ENCODE data around the gene KLC1. TPM values are rescaled to one million over a fixed set of nuclear protein-coding genes. Genes with fewer than 3 reads are reported as not detected.

The KLC1 gene
- total RNA-seq, 4 donors from 2014 or later, result 214 to 500 (median 268) TPM

DNA sequence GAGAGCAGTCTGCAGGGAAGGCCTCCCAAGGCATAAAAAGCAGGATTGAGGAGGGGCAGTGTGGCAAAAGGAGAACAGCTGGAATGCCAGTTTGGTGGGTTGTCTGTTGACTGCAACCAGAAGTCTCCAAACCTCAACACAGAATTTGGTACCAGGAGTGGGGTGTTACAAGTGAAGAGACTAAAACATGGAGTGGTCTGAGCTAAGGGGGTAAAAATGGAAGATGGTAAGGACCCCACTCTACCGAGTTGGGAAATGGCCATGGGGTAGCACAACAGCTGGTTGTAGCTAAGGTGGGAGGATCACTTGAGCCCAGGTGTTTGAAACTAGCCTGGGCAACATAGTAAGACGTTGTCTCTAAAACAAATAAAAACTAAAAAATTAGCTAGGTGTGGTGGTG, 17.8 kb upstream of the KLC1 start:
- H3K4me3 ChIP-seq (ENCODE audit: low read depth, poor library complexity, severe bottlenecking), result no peak overlapping the region
- DNase-seq (ENCODE audit: low spot score in 2 of 2), result no peak
- intact Hi-C loops (cut with DNase I; ENCODE audit: low total_unique reads), result no loop called here
- TF ChIP-seq POLR2A (IDR thresholded peaks at IDR 0.05), result no peak
- TF ChIP-seq, protein P1, sequence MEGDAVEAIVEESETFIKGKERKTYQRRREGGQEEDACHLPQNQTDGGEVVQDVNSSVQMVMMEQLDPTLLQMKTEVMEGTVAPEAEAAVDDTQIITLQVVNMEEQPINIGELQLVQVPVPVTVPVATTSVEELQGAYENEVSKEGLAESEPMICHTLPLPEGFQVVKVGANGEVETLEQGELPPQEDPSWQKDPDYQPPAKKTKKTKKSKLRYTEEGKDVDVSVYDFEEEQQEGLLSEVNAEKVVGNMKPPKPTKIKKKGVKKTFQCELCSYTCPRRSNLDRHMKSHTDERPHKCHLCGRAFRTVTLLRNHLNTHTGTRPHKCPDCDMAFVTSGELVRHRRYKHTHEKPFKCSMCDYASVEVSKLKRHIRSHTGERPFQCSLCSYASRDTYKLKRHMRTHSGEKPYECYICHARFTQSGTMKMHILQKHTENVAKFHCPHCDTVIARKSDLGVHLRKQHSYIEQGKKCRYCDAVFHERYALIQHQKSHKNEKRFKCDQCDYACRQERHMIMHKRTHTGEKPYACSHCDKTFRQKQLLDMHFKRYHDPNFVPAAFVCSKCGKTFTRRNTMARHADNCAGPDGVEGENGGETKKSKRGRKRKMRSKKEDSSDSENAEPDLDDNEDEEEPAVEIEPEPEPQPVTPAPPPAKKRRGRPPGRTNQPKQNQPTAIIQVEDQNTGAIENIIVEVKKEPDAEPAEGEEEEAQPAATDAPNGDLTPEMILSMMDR (IDR thresholded peaks at IDR 0.05), result no peak
- WGBS, 2 donors, result 98% methylated on average over 2 of the region's 2 CpGs

DNA sequence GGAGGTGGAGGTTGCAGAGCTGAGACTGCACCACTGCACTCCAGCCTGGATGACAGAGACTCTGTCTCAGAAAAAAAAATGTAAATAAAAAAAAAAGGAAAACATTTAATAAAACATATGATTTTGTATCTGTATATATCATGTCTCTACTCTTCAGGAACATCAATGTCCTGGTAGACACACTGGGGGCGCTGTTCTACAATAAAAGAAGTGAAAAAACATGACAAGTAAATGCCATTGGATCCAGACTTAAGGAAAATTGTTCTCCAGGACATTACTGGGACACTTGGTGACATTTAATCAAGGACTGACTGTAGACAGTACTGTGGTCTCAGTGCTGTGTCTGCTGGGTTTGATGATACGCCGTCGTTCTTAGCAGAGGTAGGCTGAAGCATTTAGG, 15.5 kb upstream of the KLC1 start:
- TF ChIP-seq, protein P1 (IDR thresholded peaks at IDR 0.05), result no peak
- TF ChIP-seq POLR2A (IDR thresholded peaks at IDR 0.05), result no peak
- DNase-seq (ENCODE audit: low spot score in 2 of 2), result no peak
- WGBS, 2 donors, result 90 to 99% methylated on average over 4 of the region's 4 CpGs
- intact Hi-C loops (cut with DNase I; ENCODE audit: low total_unique reads), result no loop called here
- no peak overlapping the region for H3K4me3 ChIP-seq (ENCODE audit: low read depth, poor library complexity, severe bottlenecking)

DNA sequence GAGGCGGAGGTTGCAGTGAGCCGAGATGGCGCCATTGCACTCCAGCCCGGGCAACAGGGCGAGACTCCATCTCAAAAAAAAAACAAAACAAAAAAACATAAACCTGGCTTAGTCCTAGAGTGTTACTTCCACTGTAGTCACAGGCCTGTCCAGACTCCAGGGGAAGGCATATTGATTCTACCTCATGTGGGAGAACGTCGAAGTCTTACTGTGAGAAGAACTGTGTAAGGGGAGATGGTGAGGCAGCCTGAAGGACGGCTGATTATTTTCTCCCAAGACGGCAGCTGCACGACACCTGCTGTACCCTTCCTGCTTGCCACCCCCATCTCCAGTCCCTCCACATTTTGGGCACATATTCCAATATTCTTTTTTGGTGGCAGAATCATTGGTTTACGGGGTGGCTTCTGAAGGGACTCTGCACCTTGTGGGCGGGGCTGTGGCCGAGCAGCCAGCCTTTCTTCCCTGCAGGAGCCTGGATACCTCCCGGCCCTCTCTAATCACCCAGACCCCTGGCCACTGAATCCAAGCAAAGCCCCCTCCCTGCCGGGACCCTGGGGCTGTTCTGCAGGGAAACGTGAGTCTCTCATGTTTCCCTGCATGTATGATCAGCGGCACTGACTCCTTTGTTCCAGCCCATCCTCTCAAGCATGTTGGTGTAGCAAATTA, 12.2 kb upstream of the KLC1 start:
- intact Hi-C loops (cut with DNase I; ENCODE audit: low total_unique reads), result no loop called here
- no peak overlapping the region for H3K4me3 ChIP-seq (ENCODE audit: low read depth, poor library complexity, severe bottlenecking)
- TF ChIP-seq POLR2A (IDR thresholded peaks at IDR 0.05), result no peak
- TF ChIP-seq, protein P1 (IDR thresholded peaks at IDR 0.05), result no peak
- DNase-seq (ENCODE audit: low spot score in 2 of 2), result no peak
- 86 to 87% methylated on average over 17 of the region's 17 CpGs for WGBS, 2 donors

DNA sequence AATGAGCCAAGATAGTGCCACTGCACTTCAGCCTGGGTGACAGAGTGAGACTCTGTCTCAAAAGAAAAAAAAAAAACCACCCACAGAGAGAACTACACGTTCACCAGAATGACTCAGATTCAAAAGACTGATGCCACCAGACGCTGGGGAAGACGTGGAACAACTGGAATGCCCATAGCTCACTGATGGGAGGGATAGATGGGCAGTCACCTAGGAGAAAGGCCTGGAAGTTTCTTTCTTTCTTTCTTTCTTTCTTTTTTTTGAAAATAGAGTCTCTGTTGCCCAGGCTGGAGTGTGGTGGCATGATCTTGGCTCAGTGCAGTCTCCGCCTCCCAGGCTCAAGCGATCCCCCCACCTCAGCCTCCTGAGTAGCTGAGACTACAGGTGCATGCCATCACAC, 10.0 kb upstream of the KLC1 start:
- H3K4me3 ChIP-seq (ENCODE audit: low read depth, poor library complexity, severe bottlenecking), result no peak overlapping the region
- TF ChIP-seq POLR2A (IDR thresholded peaks at IDR 0.05), result no peak
- DNase-seq (ENCODE audit: low spot score in 2 of 2), result no peak
- 62 to 72% methylated on average over 5 of the region's 5 CpGs for WGBS, 2 donors
- intact Hi-C loops (cut with DNase I; ENCODE audit: low total_unique reads), result no loop called here

DNA sequence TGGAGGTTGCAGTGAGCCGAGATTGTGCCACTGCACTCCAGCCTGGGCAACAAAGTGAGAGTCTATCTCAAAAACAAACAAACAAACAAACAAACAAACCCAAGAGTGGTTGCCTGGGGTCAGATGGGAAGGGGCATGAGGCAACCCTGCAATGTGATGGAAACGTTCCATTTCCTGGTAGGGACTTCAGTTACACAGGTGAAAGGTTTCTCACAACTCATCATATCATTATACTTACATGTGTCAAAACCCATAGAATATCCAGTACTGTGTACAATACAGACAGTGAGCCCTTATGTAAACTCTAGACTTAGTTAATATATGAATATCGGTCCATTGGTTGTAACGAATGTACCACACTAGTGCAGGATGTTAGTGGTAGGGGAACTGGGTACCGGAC, 7.2 kb upstream of the KLC1 start:
- intact Hi-C loops (cut with DNase I; ENCODE audit: low total_unique reads), result no loop called here
- WGBS, 2 donors, result 93 to 94% methylated on average over 5 of the region's 5 CpGs
- DNase-seq (ENCODE audit: low spot score in 2 of 2), result no peak
- TF ChIP-seq, protein P1 (IDR thresholded peaks at IDR 0.05), result no peak
- TF ChIP-seq POLR2A (IDR thresholded peaks at IDR 0.05), result no peak
- H3K4me3 ChIP-seq (ENCODE audit: low read depth, poor library complexity, severe bottlenecking), result no peak overlapping the region

DNA sequence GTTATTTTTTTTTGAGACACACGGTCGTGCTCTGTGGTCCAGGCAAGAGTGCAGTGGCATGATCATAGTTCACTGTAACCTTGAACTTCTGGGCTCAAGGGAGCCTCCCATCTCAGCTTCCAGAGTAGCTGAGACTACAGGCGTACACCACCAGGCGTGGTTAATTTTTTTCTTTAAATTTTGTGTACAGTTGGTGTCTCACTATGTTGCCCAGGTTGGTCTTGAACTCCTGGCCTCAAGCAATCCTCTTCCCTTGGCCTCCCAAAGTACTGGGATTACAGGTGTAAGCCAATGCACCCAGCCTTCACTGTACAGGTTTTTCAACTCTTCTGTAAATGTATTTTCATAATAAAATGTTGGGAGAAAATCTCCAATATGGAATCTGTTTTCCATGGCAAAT, 5.7 kb upstream of the KLC1 start:
- H3K4me3 ChIP-seq (ENCODE audit: low read depth, poor library complexity, severe bottlenecking), result no peak overlapping the region
- no peak for DNase-seq (ENCODE audit: low spot score in 2 of 2)
- TF ChIP-seq, protein P1 (IDR thresholded peaks at IDR 0.05), result no peak
- no peak for TF ChIP-seq POLR2A (IDR thresholded peaks at IDR 0.05)
- 89 to 90% methylated on average over 4 of the region's 4 CpGs for WGBS, 2 donors
- intact Hi-C loops (cut with DNase I; ENCODE audit: low total_unique reads), result no loop called here
